ENCODE measurements around the gene PC.

- TF ChIP-seq CTCF (IDR thresholded peaks at IDR 0.05), result no peak
- no peak for TF ChIP-seq POLR2A (IDR thresholded peaks at IDR 0.05)
Observed at GRCh38 chr11:66853242-66854229, 104.6 kb downstream of the PC start.

All from lower leg skin (tissue), 3 donors.